Astrocyte (in vitro differentiated cells and primary cell): ENCODE results near the gene S100P. TPM values are rescaled to one million over a fixed set of nuclear protein-coding genes. Genes with fewer than 3 reads are reported as not detected.
A peak's percentile ranks its signal among the peaks of the same experiment; 100 is the strongest.

ENCODE experiments used
- DNase-seq: peaks from one replicate; pipeline ENCODE4 v3.0.0-alpha.2; 2010; ENCODE audit warnings: low read depth
- FAIRE-seq: peaks from 2 replicates; lab custom pipeline; 2011; peaks lifted over from hg19 to GRCh38; lab: Jason Lieb, UNC
- H2AFZ ChIP-seq: 2 replicates; pipeline ENCODE4 v1.6.0; 2012; ENCODE audit warnings: low read depth, low read length, inconsistent platforms
- H3K27ac ChIP-seq: 2 replicates; pipeline ENCODE4 v1.5.1; 2011; ENCODE audit warnings: low read depth, low read length, inconsistent platforms
- H3K27me3 ChIP-seq: 2 replicates; pipeline ENCODE4 v1.6.0; 2011; ENCODE audit warnings: low read length, inconsistent platforms; ENCODE audit not compliant: insufficient read depth
- H3K36me3 ChIP-seq: 2 replicates; pipeline ENCODE4 v1.5.1; 2011; ENCODE audit warnings: low read length, inconsistent platforms; ENCODE audit not compliant: insufficient read depth
- H3K4me1 ChIP-seq: 2 replicates; pipeline ENCODE4 v1.5.1; 2011; ENCODE audit warnings: low read length, inconsistent platforms; ENCODE audit not compliant: insufficient read depth
- H3K4me2 ChIP-seq: 2 replicates; pipeline ENCODE4 v1.6.0; 2012; ENCODE audit warnings: low read length, inconsistent platforms
- H3K4me3 ChIP-seq: 2 replicates; pipeline ENCODE4 v1.5.1; 2011; ENCODE audit warnings: low read depth, mild to moderate bottlenecking, low read length, inconsistent platforms; ENCODE audit not compliant: insufficient read depth
- H3K79me2 ChIP-seq: 2 replicates; pipeline ENCODE4 v1.6.0; 2012; ENCODE audit warnings: mild to moderate bottlenecking, low read length, inconsistent platforms; ENCODE audit not compliant: insufficient read depth
- H3K9ac ChIP-seq: 2 replicates; pipeline ENCODE4 v1.6.0; 2012; ENCODE audit warnings: mild to moderate bottlenecking, low read length, inconsistent platforms
- H3K9me3 ChIP-seq: 2 replicates; pipeline ENCODE4 v1.5.1; 2012; ENCODE audit warnings: low read depth, mild to moderate bottlenecking, low read length, inconsistent platforms; ENCODE audit not compliant: insufficient read depth
- H4K20me1 ChIP-seq: 2 replicates; pipeline ENCODE4 v1.6.0; 2012; ENCODE audit warnings: low read length, inconsistent platforms; ENCODE audit not compliant: insufficient read depth
- H3K27ac Mint-ChIP-seq: one replicate; pipeline ENCODE4 v1.8.0; 2021; ENCODE audit warnings: mild to moderate bottlenecking, mixed read lengths; ENCODE audit not compliant: unreplicated experiment
- H3K27me3 Mint-ChIP-seq: one replicate; pipeline ENCODE4 v1.8.0; 2021; ENCODE audit warnings: low read depth, mixed read lengths; ENCODE audit not compliant: unreplicated experiment
- H3K36me3 Mint-ChIP-seq: one replicate; pipeline ENCODE4 v1.8.0; 2021; ENCODE audit warnings: low read depth, mixed read lengths; ENCODE audit not compliant: unreplicated experiment
- H3K4me1 Mint-ChIP-seq: one replicate; pipeline ENCODE4 v1.8.0; 2021; ENCODE audit warnings: low read depth, mixed read lengths; ENCODE audit not compliant: unreplicated experiment
- H3K4me3 Mint-ChIP-seq: one replicate; pipeline ENCODE4 v1.8.0; 2021; ENCODE audit warnings: mild to moderate bottlenecking, moderate library complexity, mixed read lengths; ENCODE audit not compliant: unreplicated experiment
- H3K9me3 Mint-ChIP-seq: one replicate; pipeline ENCODE4 v1.8.0; 2021; ENCODE audit warnings: mild to moderate bottlenecking, mixed read lengths; ENCODE audit not compliant: unreplicated experiment
- EZH2 ChIP-seq: IDR thresholded peaks from 2 replicates; pipeline ENCODE4 v1.6.1; 2012; ENCODE audit warnings: mild to moderate bottlenecking, low read length, inconsistent platforms; ENCODE audit not compliant: insufficient read depth
- total RNA-seq: library from RNA; stranded (reverse); gene quantifications from 2 replicates; pipeline ENCODE4 v1.2.1, GENCODE V29; 2021
- TF ChIP-seq, protein P1 (sequence below): IDR thresholded peaks from 2 replicates; pipeline ENCODE4 v1.5.1; 2011; ENCODE audit warnings: low read depth, mild to moderate bottlenecking, inconsistent platforms, low read length, moderate library complexity; ENCODE audit not compliant: insufficient read depth

The S100P gene
- total RNA-seq, 1 donor from 2014 or later, result not detected

DNA sequence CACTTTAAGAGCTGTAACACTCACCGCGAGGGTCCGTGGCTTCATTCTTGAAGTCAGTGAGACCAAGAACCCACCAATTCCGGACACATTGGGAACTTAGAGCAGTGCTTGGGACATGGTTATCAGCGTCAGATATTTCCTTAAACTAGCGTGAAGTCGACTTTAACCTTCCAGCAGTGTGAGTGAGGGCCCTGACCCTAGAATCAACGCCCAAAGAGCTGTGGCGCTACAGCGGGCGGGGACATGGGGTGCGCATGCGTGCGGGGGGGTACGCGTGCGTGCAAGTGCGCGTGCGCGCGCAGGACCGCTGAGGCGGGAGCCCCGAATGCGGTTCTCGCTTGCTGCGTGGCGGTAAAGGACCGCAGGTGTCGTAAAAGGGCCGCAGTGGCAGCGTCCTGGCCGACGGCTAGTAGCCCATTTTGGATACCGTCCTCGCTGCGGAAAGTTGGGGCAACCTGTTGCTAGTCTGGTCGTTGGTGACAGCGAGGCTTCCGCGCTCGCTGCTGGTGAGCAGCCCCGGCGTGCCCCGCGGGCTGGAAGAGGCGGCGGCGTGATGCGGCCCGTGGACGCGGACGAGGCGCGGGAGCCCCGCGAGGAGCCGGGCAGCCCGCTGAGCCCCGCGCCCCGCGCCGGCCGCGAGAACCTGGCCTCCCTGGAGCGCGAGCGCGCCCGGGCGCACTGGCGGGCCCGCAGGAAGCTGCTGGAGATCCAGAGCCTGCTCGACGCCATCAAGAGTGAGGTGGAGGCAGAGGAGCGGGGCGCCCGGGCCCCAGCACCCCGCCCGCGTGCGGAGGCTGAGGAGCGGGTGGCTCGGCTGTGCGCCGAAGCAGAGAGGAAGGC lies 19.8 kb upstream of the S100P start:
- Histone ChIP-seq H3K27ac (peak overlapping the region; percentile 12), H3K36me3 (no peaks in the 10 kb centered on the region), H3K79me2 (peaks cover 35% of the 10 kb centered on the region), H3K4me1 (peaks cover 27% of the 10 kb centered on the region), H3K27me3 (no peaks in the 10 kb centered on the region), H3K9me3 (no peaks in the 10 kb centered on the region), H3K9ac (peak overlapping the region; percentile 75), H3K4me2 (peak overlapping the region; percentile 97), H3K4me3 (peak overlapping the region; percentile 78), H2AFZ (peak overlapping the region; percentile 96), H4K20me1 (peaks cover 37% of the 10 kb centered on the region)
- TF ChIP-seq EZH2, result no peak
- TF ChIP-seq, protein P1, sequence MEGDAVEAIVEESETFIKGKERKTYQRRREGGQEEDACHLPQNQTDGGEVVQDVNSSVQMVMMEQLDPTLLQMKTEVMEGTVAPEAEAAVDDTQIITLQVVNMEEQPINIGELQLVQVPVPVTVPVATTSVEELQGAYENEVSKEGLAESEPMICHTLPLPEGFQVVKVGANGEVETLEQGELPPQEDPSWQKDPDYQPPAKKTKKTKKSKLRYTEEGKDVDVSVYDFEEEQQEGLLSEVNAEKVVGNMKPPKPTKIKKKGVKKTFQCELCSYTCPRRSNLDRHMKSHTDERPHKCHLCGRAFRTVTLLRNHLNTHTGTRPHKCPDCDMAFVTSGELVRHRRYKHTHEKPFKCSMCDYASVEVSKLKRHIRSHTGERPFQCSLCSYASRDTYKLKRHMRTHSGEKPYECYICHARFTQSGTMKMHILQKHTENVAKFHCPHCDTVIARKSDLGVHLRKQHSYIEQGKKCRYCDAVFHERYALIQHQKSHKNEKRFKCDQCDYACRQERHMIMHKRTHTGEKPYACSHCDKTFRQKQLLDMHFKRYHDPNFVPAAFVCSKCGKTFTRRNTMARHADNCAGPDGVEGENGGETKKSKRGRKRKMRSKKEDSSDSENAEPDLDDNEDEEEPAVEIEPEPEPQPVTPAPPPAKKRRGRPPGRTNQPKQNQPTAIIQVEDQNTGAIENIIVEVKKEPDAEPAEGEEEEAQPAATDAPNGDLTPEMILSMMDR, result no peak
- peak; percentile 39 for FAIRE-seq
- Mint-ChIP-seq H3K4me1 (peaks cover 22% of the 10 kb centered on the region), H3K27me3 (no peaks in the 10 kb centered on the region), H3K4me3 (peak overlapping the region; percentile 91), H3K27ac (peak overlapping the region; percentile 81), H3K36me3 (peaks cover 17% of the 10 kb centered on the region), H3K9me3 (peaks cover 2% of the 10 kb centered on the region)
- peak; percentile 96 for DNase-seq

GRCh38 chr4:6674500-6675149 lies 19.1 kb upstream of the S100P start:
- Mint-ChIP-seq H3K4me1 (peaks cover 22% of the 10 kb centered on the region), H3K4me3 (peak overlapping the region; percentile 87), H3K27me3 (no peaks in the 10 kb centered on the region), H3K36me3 (peaks cover 20% of the 10 kb centered on the region), H3K9me3 (peaks cover 2% of the 10 kb centered on the region), H3K27ac (no peak overlapping the region)
- Histone ChIP-seq H3K9me3 (no peaks in the 10 kb centered on the region), H3K27me3 (no peaks in the 10 kb centered on the region), H3K79me2 (peaks cover 35% of the 10 kb centered on the region), H2AFZ (peak overlapping the region; percentile 96), H3K4me1 (peaks cover 23% of the 10 kb centered on the region), H3K9ac (peak overlapping the region; percentile 75), H3K27ac (no peak overlapping the region), H3K4me2 (peak overlapping the region; percentile 97), H3K4me3 (peak overlapping the region; percentile 78), H4K20me1 (peaks cover 41% of the 10 kb centered on the region), H3K36me3 (no peaks in the 10 kb centered on the region)
- FAIRE-seq (peak; percentile 47), DNase-seq (no peak)
- no peak for TF ChIP-seq EZH2
- TF ChIP-seq, protein P1, result peak; percentile 12
